NCI-H2171 treated with DMSO at 0.1 percent for 48 hours (cell line): ENCODE measurements around the gene COMMD1.
"Not testable (repeated sequence)": the region's sequence is repeated elsewhere in the genome, so short reads cannot be mapped to it uniquely, and the experiment has no call there.

ENCODE experiments used
- DNase-seq: peaks from one replicate; lab custom pipeline; 2025; lab: John Stamatoyannopoulos, UW

The COMMD1 gene

GRCh38 chr2:62074233-62074632 lies 168.8 kb downstream of the COMMD1 start:
- no peak for DNase-seq

GRCh38 chr2:62076980-62077638 lies 171.6 kb downstream of the COMMD1 start:
- DNase-seq = no peak

- no peak for DNase-seq
Measured at GRCh38 chr2:62084801-62085200, 179.3 kb downstream of the COMMD1 start.

- no peak for DNase-seq
Measured at GRCh38 chr2:62089658-62090057, 184.2 kb downstream of the COMMD1 start.

GRCh38 chr2:62091471-62091870 lies 186.0 kb downstream of the COMMD1 start:
- no peak for DNase-seq

GRCh38 chr2:62099050-62099449 lies 193.6 kb downstream of the COMMD1 start:
- no peak for DNase-seq

- no peak for DNase-seq
Measured at GRCh38 chr2:62099523-62100175, 194.2 kb downstream of the COMMD1 start.

GRCh38 chr2:62101886-62102285 lies 196.4 kb downstream of the COMMD1 start:
- DNase-seq = no peak

GRCh38 chr2:62102402-62102920 lies 197.0 kb downstream of the COMMD1 start:
- DNase-seq = no peak

GRCh38 chr2:62109554-62109953 lies 204.1 kb downstream of the COMMD1 start:
- DNase-seq = no peak

- peak; percentile 75 for DNase-seq
Measured at GRCh38 chr2:62110415-62111025, 205.0 kb downstream of the COMMD1 start.

- no peak for DNase-seq
Measured at GRCh38 chr2:62112179-62112578, 206.7 kb downstream of the COMMD1 start.

- DNase-seq = no peak
Measured at GRCh38 chr2:62114564-62114963, 209.1 kb downstream of the COMMD1 start.

- DNase-seq = no peak
Measured at GRCh38 chr2:62116983-62117382, 211.5 kb downstream of the COMMD1 start.

GRCh38 chr2:62118160-62118559 lies 212.7 kb downstream of the COMMD1 start:
- no peak for DNase-seq

GRCh38 chr2:62119311-62119974 lies 214.0 kb downstream of the COMMD1 start:
- no peak for DNase-seq

GRCh38 chr2:62126239-62126638 lies 220.8 kb downstream of the COMMD1 start:
- DNase-seq = not testable (repeated sequence)

GRCh38 chr2:62133320-62133823 lies 227.9 kb downstream of the COMMD1 start:
- DNase-seq = no peak

- DNase-seq = peak; percentile 21
Measured at GRCh38 chr2:62136956-62137830, 231.7 kb downstream of the COMMD1 start.

- DNase-seq = peak; percentile 13
Measured at GRCh38 chr2:62140426-62141141, 235.1 kb downstream of the COMMD1 start.
